Pancreas (tissue), 10 donors: ENCODE results near the gene APBA1. TPM values are rescaled to one million over a fixed set of nuclear protein-coding genes. Genes with fewer than 3 reads are reported as not detected.

Experiments used
- ATAC-seq, 4 donors: fragments of 200-7000 bp; cut with Tn5 transposase; one replicate each; pipeline versions ENCODE4 v1.8.0 to v1.9.1; 2020; ENCODE audit warnings: mild to moderate bottlenecking in 4 of 4, moderate library complexity in 4 of 4
- DNase-seq, 6 donors: peaks; one replicate each; pipeline ENCODE4 v3.0.0-alpha.2; 2020
- FAIRE-seq: peaks from 2 replicates; lab custom pipeline; 2012; peaks lifted over from hg19 to GRCh38; lab: Jason Lieb, UNC
- H3K27ac ChIP-seq, 4 donors: fragments of 200-600 bp; sonication (generic); 1 replicate in 3 of 4; 2 replicates in 1 of 4; pipeline versions ENCODE4 v1.5.0 to v1.8.0; 2020
- H3K27me3 ChIP-seq, 4 donors: fragments of 200-600 bp; one replicate each; pipeline ENCODE4 v1.8.0; 2021
- H3K36me3 ChIP-seq, 3 donors: fragments of 200-600 bp; sonication (generic) in 1 of 3; one replicate each; pipeline versions ENCODE4 v1.5.0 to v1.8.0; 2020 to 2021
- H3K4me1 ChIP-seq, 3 donors: fragments of 200-600 bp; one replicate each; pipeline ENCODE4 v1.8.0; 2021
- H3K4me3 ChIP-seq, 4 donors: fragments of 200-600 bp; sonication (generic) in 2 of 4; one replicate each; pipeline versions ENCODE4 v1.5.0 to v1.8.0; 2020 to 2021
- H3K9me3 ChIP-seq, 4 donors: fragments of 200-600 bp; one replicate each; pipeline ENCODE4 v1.8.0; 2021
- WGBS, 2 donors: extraction: QIAGEN DNeasy Blood & Tissue Kit; methylation state at CpG; one replicate each; pipeline ENCODE4 v1.1.7; 2013; 5-methylcytosine and 5-hydroxymethylcytosine counted together
- intact Hi-C, 3 donors: fragments of 100-400 bp; cut with DNase I; formaldehyde crosslinking; loops; one replicate each; pipeline versions ENCODE4 v1.11.1 to v1.14.2; 2022
- polyA plus RNA-seq, 2 donors: library from polyadenylated mRNA; stranded (reverse); fragments of 200-250 nt; gene quantifications; one replicate each; pipeline ENCODE4 v1.2.3, GENCODE V29; 2013
- total RNA-seq, 6 donors: library from RNA; stranded (reverse); fragmentation: NEBNext Ultra II Directional in 4 of 6; extraction: Animal tissue kit (Norgen Biotek cat#: 25700) in 4 of 6; gene quantifications; one replicate each; pipeline versions ENCODE4 v1.2.1 to v1.2.4, GENCODE V29; 2021 to 2023
- TF ChIP-seq, protein P1 (sequence below), 4 donors: fragments of 200-600 bp; sonication (generic) in 3 of 4; IDR thresholded peaks; one replicate each; pipeline versions ENCODE4 v1.5.0 to v1.8.0; 2021; ENCODE audit warnings: antibody characterized with exemption in 4 of 4
- donor health status: healthy with polysubstance abuse.
- donor health status: DM: no; HTN: no; CAD: no; lungs with moderate emphysema.
- donor health status: DM: no; HTN: no; CAD: no.
- donor health status: control.
- donor health status: control.
- donor health status: Bipolar disorder and iron deficiency.
- donor health status: DM: yes; HTN: yes; CAD: no.
- donor health status: DM: no; HTN: no; CAD: no.
- donor health status: DM: no; HTN: no; CAD: no.
- donor health status: DM: yes; HTN: yes; CAD: no.

APBA1 gene
- total and polyA plus RNA-seq, 8 donors: 0.68 to 3.2 (median 2.2) TPM

DNA sequence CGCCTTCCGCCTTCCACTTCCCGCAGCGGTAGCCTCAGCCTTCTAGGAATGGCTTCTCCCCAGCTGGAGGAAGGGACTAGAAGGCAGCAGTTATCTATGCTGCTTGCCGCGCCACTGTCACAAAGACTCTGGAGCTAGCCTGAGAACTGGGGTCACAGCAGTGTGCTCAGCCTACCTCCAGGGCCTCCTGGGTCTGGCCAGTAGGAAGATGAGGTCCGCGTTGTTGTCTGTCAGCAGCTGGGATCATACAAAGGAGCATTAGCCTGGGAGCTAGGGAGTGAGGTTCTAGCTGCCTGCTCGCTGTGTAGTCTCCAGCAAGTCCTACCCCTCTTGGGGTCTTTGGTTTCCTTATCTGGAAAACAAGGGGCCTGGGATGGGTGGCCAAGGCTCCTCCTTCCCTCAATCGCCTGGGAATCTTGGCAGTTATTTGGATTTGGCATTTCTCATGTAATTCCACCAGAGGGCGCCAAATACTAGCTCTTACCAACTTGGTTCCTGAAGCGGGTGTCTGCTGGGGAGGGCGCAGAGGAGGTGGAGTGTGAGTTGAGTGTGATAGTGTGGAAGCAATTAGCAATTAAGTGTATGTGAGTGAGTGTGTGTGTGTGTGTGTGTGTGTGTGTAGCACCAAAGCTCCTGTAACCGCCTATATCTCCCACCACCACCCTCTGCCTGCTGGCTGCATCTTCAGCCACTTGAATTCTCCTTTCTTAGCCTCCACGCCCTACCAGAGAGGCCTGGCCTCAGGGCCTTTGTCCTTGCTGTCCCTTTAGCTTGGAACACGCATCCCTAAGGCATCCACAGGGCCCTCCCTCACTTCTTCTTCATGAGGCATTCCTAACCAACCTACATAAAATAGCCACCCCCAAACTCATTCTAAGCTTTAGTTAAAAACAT lies 250.0 kb downstream of the APBA1 start:
- no peaks in the 10 kb centered on the region for H3K4me1 ChIP-seq
- TF ChIP-seq, protein P1, sequence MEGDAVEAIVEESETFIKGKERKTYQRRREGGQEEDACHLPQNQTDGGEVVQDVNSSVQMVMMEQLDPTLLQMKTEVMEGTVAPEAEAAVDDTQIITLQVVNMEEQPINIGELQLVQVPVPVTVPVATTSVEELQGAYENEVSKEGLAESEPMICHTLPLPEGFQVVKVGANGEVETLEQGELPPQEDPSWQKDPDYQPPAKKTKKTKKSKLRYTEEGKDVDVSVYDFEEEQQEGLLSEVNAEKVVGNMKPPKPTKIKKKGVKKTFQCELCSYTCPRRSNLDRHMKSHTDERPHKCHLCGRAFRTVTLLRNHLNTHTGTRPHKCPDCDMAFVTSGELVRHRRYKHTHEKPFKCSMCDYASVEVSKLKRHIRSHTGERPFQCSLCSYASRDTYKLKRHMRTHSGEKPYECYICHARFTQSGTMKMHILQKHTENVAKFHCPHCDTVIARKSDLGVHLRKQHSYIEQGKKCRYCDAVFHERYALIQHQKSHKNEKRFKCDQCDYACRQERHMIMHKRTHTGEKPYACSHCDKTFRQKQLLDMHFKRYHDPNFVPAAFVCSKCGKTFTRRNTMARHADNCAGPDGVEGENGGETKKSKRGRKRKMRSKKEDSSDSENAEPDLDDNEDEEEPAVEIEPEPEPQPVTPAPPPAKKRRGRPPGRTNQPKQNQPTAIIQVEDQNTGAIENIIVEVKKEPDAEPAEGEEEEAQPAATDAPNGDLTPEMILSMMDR (IDR thresholded peaks at IDR 0.05): peak; percentile 36 to 71 (median 64)
- H3K27me3 ChIP-seq: no peaks in the 10 kb centered on the region
- H3K27ac ChIP-seq: no peak overlapping the region
- FAIRE-seq (peak; percentile 17), DNase-seq (peak in 5 of 6 donors; percentile 22 to 62 (median 43)), ATAC-seq (peak; percentile 80 to 97 (median 88))
- intact Hi-C loops: loop anchor here (5.0 to 10.0 kb wide), 4 partner anchors 123 to 493 kb away; no protein-coding TSS in a partner anchor
- no peak overlapping the region for H3K4me3 ChIP-seq
- WGBS, 2 donors: 46 to 49% methylated on average over 16 of the region's 16 CpGs
- H3K9me3 ChIP-seq: no peaks in the 10 kb centered on the region
- H3K36me3 ChIP-seq: no peaks in the 10 kb centered on the region

- H3K9me3 ChIP-seq: no peaks in the 10 kb centered on the region
- 71 to 75% methylated on average over 10 of the region's 10 CpGs for WGBS, 2 donors
- no peak overlapping the region for H3K27ac ChIP-seq
- TF ChIP-seq, protein P1 (IDR thresholded peaks at IDR 0.05): no peak
- intact Hi-C loops: loop anchor here (5.0 to 10.0 kb wide), 4 partner anchors 124 to 494 kb away; no protein-coding TSS in a partner anchor
- no peaks in the 10 kb centered on the region for H3K4me1 ChIP-seq
- no peak overlapping the region for H3K4me3 ChIP-seq
- H3K27me3 ChIP-seq: no peaks in the 10 kb centered on the region
- no peak for DNase-seq
- no peak for FAIRE-seq
- H3K36me3 ChIP-seq: no peaks in the 10 kb centered on the region
- ATAC-seq: no peak
Measured at GRCh38 chr9:69420611-69421270, 251.4 kb downstream of the APBA1 start.

DNA sequence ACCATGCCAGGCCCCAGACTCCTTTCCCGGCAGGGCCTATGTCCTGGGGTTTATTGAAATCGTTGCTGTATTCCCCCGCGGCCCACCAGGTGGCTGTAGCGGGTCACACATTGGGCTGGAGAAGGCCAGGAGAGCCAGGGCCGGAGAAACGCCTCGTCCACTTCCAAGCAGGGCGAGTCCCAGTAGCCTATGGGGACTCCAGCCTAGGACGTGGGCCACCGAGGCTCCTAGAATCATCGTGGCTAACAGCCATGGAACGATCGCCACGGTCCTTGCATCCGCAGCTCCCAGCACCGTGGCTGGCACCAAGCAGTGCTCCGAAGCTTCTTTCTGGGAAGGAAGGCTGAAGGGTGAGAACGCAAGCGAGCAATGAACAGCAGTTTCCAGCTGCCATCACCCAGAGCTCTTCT lies 259.4 kb downstream of the APBA1 start:
- DNase-seq (peak; percentile 44 to 83 (median 68)), ATAC-seq (peak; percentile 83 to 100 (median 95))
- TF ChIP-seq, protein P1 (IDR thresholded peaks at IDR 0.05): peak; percentile 21 to 47 (median 40)

GRCh38 chr9:69411931-69412740 lies 260.0 kb downstream of the APBA1 start:
- no peak overlapping the region for H3K27ac ChIP-seq
- H3K4me3 ChIP-seq: no peak overlapping the region
- intact Hi-C loops: no loop called here
- TF ChIP-seq, protein P1 (IDR thresholded peaks at IDR 0.05): no peak
- FAIRE-seq: no peak
- H3K9me3 ChIP-seq: no peaks in the 10 kb centered on the region
- H3K4me1 ChIP-seq: no peaks in the 10 kb centered on the region
- H3K36me3 ChIP-seq: no peaks in the 10 kb centered on the region
- H3K27me3 ChIP-seq: no peaks in the 10 kb centered on the region
- ATAC-seq: no peak
- 63 to 66% methylated on average over 50 to 52 of the region's 52 CpGs for WGBS, 2 donors
- peak in 1 of 6 donors; percentile 51 for DNase-seq

More for the DNA sequence above, 259.4 kb downstream of the APBA1 start:
- Histone ChIP-seq H3K4me1 (no peaks in the 10 kb centered on the region), H3K4me3 (no peak overlapping the region), H3K27ac (no peak overlapping the region), H3K9me3 (no peaks in the 10 kb centered on the region), H3K36me3 (no peaks in the 10 kb centered on the region), H3K27me3 (no peaks in the 10 kb centered on the region)
- FAIRE-seq: no peak
- 16 to 27% methylated on average over 20 of the region's 20 CpGs for WGBS, 2 donors
- intact Hi-C loops: no loop called here
